H1 (cell line): ENCODE data around the gene CFAP53. TPM values are rescaled to one million over a fixed set of nuclear protein-coding genes. Genes with fewer than 3 reads are reported as not detected.

ENCODE experiments used
- CTCF ChIA-PET: fragments of 300-600 bp; sonication (Branson Sonifier 250); formaldehyde crosslinking; loops from one replicate; lab custom pipeline; 2021; ENCODE audit not compliant: partially characterized antibody; lab: Charles Lee
- POLR2A ChIA-PET: fragments of 300-600 bp; sonication (Branson Sonifier 250); formaldehyde crosslinking; loops from one replicate; lab custom pipeline; 2021; ENCODE audit warnings: inconsistent platforms; ENCODE audit not compliant: partially characterized antibody; lab: Charles Lee
- DNase-seq, 2 experiments: peaks; one replicate each; pipeline versions ENCODE4 v3.0.0 to v3.0.0-alpha.2; 2010 to 2022; ENCODE audit warnings: low spot score in 2 of 2, low read depth in 1 of 2, mixed read lengths in 1 of 2
- FAIRE-seq: peaks from 2 replicates; lab custom pipeline; 2011; peaks lifted over from hg19 to GRCh38; lab: Jason Lieb, UNC
- H2AFZ ChIP-seq: 2 replicates; pipeline ENCODE4 v1.8.1; 2012; ENCODE audit warnings: low read length, inconsistent platforms
- H2AK5ac ChIP-seq: 2 replicates; pipeline ENCODE4 v1.6.1; 2013; ENCODE audit warnings: low read depth, low read length
- H2BK120ac ChIP-seq: replicated peaks from 2 replicates; pipeline ENCODE3; 2013; ENCODE audit warnings: low read depth, low read length, inconsistent platforms
- H2BK12ac ChIP-seq: 2 replicates; pipeline ENCODE4 v1.6.1; 2013; ENCODE audit warnings: low read depth, low read length
- H2BK15ac ChIP-seq: 2 replicates; pipeline ENCODE4 v1.6.1; 2013; ENCODE audit warnings: low read length
- H2BK20ac ChIP-seq: 2 replicates; pipeline ENCODE4 v1.6.1; 2013; ENCODE audit warnings: low read length
- H2BK5ac ChIP-seq: 2 replicates; pipeline ENCODE4 v1.6.1; 2013; ENCODE audit warnings: low read depth, low read length
- H3K14ac ChIP-seq: 2 replicates; pipeline ENCODE4 v1.6.1; 2013; ENCODE audit warnings: inconsistent platforms; ENCODE audit not compliant: insufficient read length
- H3K18ac ChIP-seq: 2 replicates; pipeline ENCODE4 v1.6.1; 2013; ENCODE audit warnings: low read length; ENCODE audit errors: extremely low read depth
- H3K23ac ChIP-seq: 2 replicates; pipeline ENCODE4 v1.6.1; 2013; ENCODE audit warnings: inconsistent platforms; ENCODE audit not compliant: insufficient read length
- H3K23me2 ChIP-seq: 2 replicates; pipeline ENCODE4 v1.6.1; 2013; ENCODE audit warnings: low read depth, low read length
- H3K27ac ChIP-seq: 2 replicates; pipeline ENCODE4 v1.6.1; 2011; ENCODE audit warnings: low read depth, low read length, inconsistent platforms
- H3K27me3 ChIP-seq, 4 experiments: replicated peaks in 1 of 4; 1 replicate in 1 of 4; 2 replicates in 3 of 4; pipeline versions ENCODE4 v1.6.1 to v1.8.1; 2011 to 2013; ENCODE audit warnings: low read length in 3 of 4, mild to moderate bottlenecking in 3 of 4, inconsistent platforms in 2 of 4, mixed read lengths in 2 of 4, moderate library complexity in 1 of 4; ENCODE audit not compliant: control insufficient read depth in 3 of 4, insufficient read depth in 3 of 4; ENCODE audit errors: extremely low read depth in 1 of 4
- H3K36me3 ChIP-seq, 4 experiments: 2 replicates each; pipeline versions ENCODE4 v1.6.1 to v1.8.1; 2011 to 2013; ENCODE audit warnings: mild to moderate bottlenecking in 4 of 4, low read length in 3 of 4, moderate library complexity in 2 of 4, control low read depth in 1 of 4, inconsistent platforms in 1 of 4; ENCODE audit not compliant: insufficient read depth in 4 of 4, control insufficient read depth in 2 of 4
- H3K4ac ChIP-seq: replicated peaks from 2 replicates; pipeline ENCODE3; 2013; ENCODE audit warnings: low read length, low read depth, mixed read lengths, inconsistent platforms; ENCODE audit not compliant: insufficient read length
- H3K4me1 ChIP-seq, 4 experiments: replicated peaks in 1 of 4; 1 replicate in 1 of 4; 2 replicates in 3 of 4; pipeline versions ENCODE4 v1.6.1 to v1.8.1; 2011 to 2013; ENCODE audit warnings: low read length in 3 of 4, inconsistent platforms in 2 of 4, mixed read lengths in 1 of 4; ENCODE audit not compliant: insufficient read depth in 4 of 4, control insufficient read depth in 3 of 4
- H3K4me2 ChIP-seq, 2 experiments: 2 replicates each; pipeline versions ENCODE4 v1.6.1 to v1.8.1; 2011 to 2013; ENCODE audit warnings: low read depth in 2 of 2, low read length in 2 of 2, control low read depth in 1 of 2, inconsistent platforms in 1 of 2, mild to moderate bottlenecking in 1 of 2; ENCODE audit not compliant: insufficient read depth in 1 of 2
- H3K4me3 ChIP-seq, 4 experiments: fragments of 200-600, 300-600 bp in 1 of 4; sonication (generic), shearing (Covaris generic), sonication (Bioruptor Twin) in 1 of 4; 2 replicates each; pipeline versions ENCODE4 v1.5.1 to v1.8.1; 2011 to 2016; ENCODE audit warnings: low read length in 4 of 4, low read depth in 3 of 4, control low read depth in 2 of 4, inconsistent platforms in 2 of 4, mild to moderate bottlenecking in 2 of 4, mixed read lengths in 1 of 4, moderate library complexity in 1 of 4; ENCODE audit not compliant: insufficient read depth in 2 of 4; ENCODE audit errors: extremely low read depth in 1 of 4
- H3K56ac ChIP-seq: replicated peaks from 2 replicates; pipeline ENCODE3; 2013; ENCODE audit warnings: low read depth, mild to moderate bottlenecking, mixed read lengths, low read length, inconsistent platforms; ENCODE audit not compliant: insufficient read length
- H3K79me1 ChIP-seq: 2 replicates; pipeline ENCODE4 v1.6.1; 2013; ENCODE audit warnings: low read depth, low read length, control low read depth
- H3K79me2 ChIP-seq, 2 experiments: 2 replicates each; pipeline versions ENCODE4 v1.6.1 to v1.8.1; 2012 to 2013; ENCODE audit warnings: low read length in 2 of 2, mild to moderate bottlenecking in 2 of 2, inconsistent platforms in 1 of 2; ENCODE audit not compliant: insufficient read depth in 2 of 2, control insufficient read depth in 1 of 2
- H3K9ac ChIP-seq, 4 experiments: replicated peaks in 1 of 4; 1 replicate in 1 of 4; 2 replicates in 3 of 4; pipeline versions ENCODE4 v1.6.1 to v1.8.1; 2011 to 2013; ENCODE audit warnings: low read depth in 3 of 4, low read length in 3 of 4, control low read depth in 2 of 4, mild to moderate bottlenecking in 2 of 4, moderate library complexity in 2 of 4, inconsistent platforms in 1 of 4; ENCODE audit errors: extremely low read depth in 1 of 4
- H3K9me3 ChIP-seq, 2 experiments: 2 replicates each; pipeline versions ENCODE4 v1.6.1 to v1.8.1; 2012 to 2013; ENCODE audit warnings: mild to moderate bottlenecking in 2 of 2, moderate library complexity in 2 of 2, control low read depth in 1 of 2, inconsistent platforms in 1 of 2, low read depth in 1 of 2, low read length in 1 of 2, mixed read lengths in 1 of 2; ENCODE audit not compliant: insufficient read depth in 2 of 2
- H4K20me1 ChIP-seq, 2 experiments: replicated peaks in 1 of 2; 2 replicates each; pipeline versions ENCODE3 to v1.8.1; 2011 to 2013; ENCODE audit warnings: inconsistent platforms in 2 of 2, low read length in 2 of 2, mild to moderate bottlenecking in 1 of 2; ENCODE audit not compliant: insufficient read depth in 2 of 2, control insufficient read depth in 1 of 2
- H4K5ac ChIP-seq: 2 replicates; pipeline ENCODE4 v1.6.1; 2013; ENCODE audit warnings: low read length, low read depth, mixed read lengths, inconsistent platforms; ENCODE audit not compliant: insufficient read length
- H4K8ac ChIP-seq: 2 replicates; pipeline ENCODE4 v1.8.0; 2013; ENCODE audit warnings: mild to moderate bottlenecking, moderate library complexity, low read length, inconsistent platforms; ENCODE audit not compliant: insufficient read depth; ENCODE audit errors: extremely low read depth
- H4K91ac ChIP-seq: replicated peaks from 2 replicates; pipeline ENCODE3; 2013; ENCODE audit warnings: low read length, mixed read lengths, inconsistent platforms; ENCODE audit not compliant: insufficient read length
- KDM4A ChIP-seq: IDR thresholded peaks from one replicate; pipeline ENCODE4 v1.7.1; 2012; ENCODE audit warnings: low read depth, mild to moderate bottlenecking, moderate library complexity, low read length, inconsistent platforms; ENCODE audit not compliant: severe bottlenecking
- WGBS, 2 experiments: shearing (Covaris generic) in 1 of 2; methylation state at CpG; one replicate each; pipeline versions ENCODE4 v1.1.6 to v1.1.7; 2013 to 2015; ENCODE audit warnings: low lambda C conversion rate in 2 of 2, mixed read lengths in 2 of 2, inconsistent platforms in 1 of 2, low coverage in 1 of 2, missing lambda C conversion rate in 1 of 2; ENCODE audit not compliant: insufficient replicate concordance in 2 of 2, insufficient coverage in 1 of 2, insufficient read length in 1 of 2; ENCODE audit errors: extremely low coverage in 1 of 2, missing lambda C conversion rate in 1 of 2; 5-methylcytosine and 5-hydroxymethylcytosine counted together
- polyA plus RNA-seq, 7 experiments: library from polyadenylated mRNA; depleted of rRNA in 3 of 7; stranded (reverse) in 5 of 7; unstranded in 2 of 7; fragments of >200 nt in 5 of 7; fragments of 200-250 nt in 2 of 7; gene quantifications; 1 replicate in 5 of 7; 2 replicates in 1 of 7; 4 replicates in 1 of 7; pipeline versions ENCODE4 v1.2.1 to v1.2.3, GENCODE V29; 2011 to 2013; ENCODE audit warnings: missing spikeins in 2 of 7, mixed read lengths in 2 of 7
- total RNA-seq: library from RNA; stranded (reverse); fragmentation: NEBNext Ultra II Directional; extraction: Animal tissue kit (Norgen Biotek cat#: 25700); gene quantifications from 2 replicates; pipeline ENCODE4 v1.2.1, GENCODE V29; 2021

Gene CFAP53
- total and polyA plus RNA-seq, 2 of the 8 experiments (the other 6 are each of a cell fraction or from before 2014, with no cell fraction given): 0.08 to 0.30 TPM

DNA sequence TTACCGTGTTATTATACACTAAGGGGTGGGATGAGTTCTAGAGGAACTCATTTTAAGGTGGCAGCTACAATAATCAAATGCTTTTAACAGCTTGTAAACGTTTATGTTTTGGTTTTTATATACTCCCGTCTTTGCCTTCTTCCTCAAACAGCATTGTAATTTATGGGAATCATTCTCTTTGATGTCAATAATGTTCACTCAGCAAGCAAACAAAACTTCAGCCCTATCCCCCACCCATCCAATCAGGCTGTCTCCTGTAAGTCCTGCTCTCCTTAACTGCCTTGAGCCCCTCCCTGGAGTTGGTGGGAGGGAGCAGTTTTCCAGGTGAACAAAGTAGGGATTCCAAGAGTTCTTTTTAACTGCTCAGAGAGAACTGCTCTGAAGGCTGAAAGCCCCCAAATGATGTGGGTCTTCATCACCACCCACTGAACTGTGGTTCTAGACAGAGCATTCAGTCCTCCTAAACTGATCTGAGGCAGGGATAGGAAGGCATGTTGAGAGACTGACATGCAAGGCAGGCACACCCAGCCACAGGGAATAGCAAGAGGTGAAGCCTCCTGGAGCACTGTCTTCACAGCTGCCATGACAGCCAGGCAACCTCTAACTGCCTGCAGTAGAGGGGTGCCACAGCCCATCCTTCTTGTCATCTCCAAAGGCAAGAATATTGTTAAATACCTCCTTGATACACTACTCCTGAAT is 88.9 kb downstream of the CFAP53 start:
- H2BK5ac ChIP-seq: no peak overlapping the region
- H3K23ac ChIP-seq: no peak overlapping the region
- no peak for TF ChIP-seq KDM4A

More for the DNA sequence above, 88.9 kb downstream of the CFAP53 start:
- Histone ChIP-seq H3K27ac (no peak overlapping the region), H4K91ac (no peak overlapping the region), H4K8ac (no peak overlapping the region), H3K79me1 (no peaks in the 10 kb centered on the region), H3K9me3 (no peaks in the 10 kb centered on the region), H3K23me2 (no peaks in the 10 kb centered on the region), H3K4ac (no peak overlapping the region), H3K4me1 (peaks cover 0 to 5% (median 0%) of the 10 kb centered on the region in 4 experiments; a peak in 1 of 7 replicates), H3K27me3 (no peaks in the 10 kb centered on the region), H2BK15ac (no peak overlapping the region), H2BK120ac (no peak overlapping the region), H2BK12ac (no peak overlapping the region), H4K5ac (no peak overlapping the region), H3K4me2 (no peak overlapping the region), H3K56ac (no peak overlapping the region), H3K9ac (no peak overlapping the region), H3K18ac (no peak overlapping the region), H3K14ac (no peak overlapping the region), H3K4me3 (no peak overlapping the region), H2AK5ac (no peak overlapping the region), H4K20me1 (no peaks in the 10 kb centered on the region), H2AFZ (no peak overlapping the region), H2BK20ac (no peak overlapping the region), H3K36me3 (no peaks in the 10 kb centered on the region), H3K79me2 (no peaks in the 10 kb centered on the region)
- FAIRE-seq (no peak), DNase-seq (no peak)
- ChIA-PET POLR2A (no interaction called here), CTCF (interaction anchor here (0.6 to 1.7 kb wide), 7 partner anchors 10 to 1755 kb away, joined by 3 to 7 read pairs (median 3); no protein-coding TSS in a partner anchor)
- WGBS, 2 experiments: 72% methylated on average over 3 of the region's 3 CpGs; no CpG with 5 or more reads in 1 of the 2 experiments
